ENCODE measurements around the gene GLI3. TPM values are rescaled to one million over a fixed set of nuclear protein-coding genes. Genes with fewer than 3 reads are reported as not detected.

The GLI3 gene
- total RNA-seq, 1 donor from 2014 or later, result 126 TPM

DNA sequence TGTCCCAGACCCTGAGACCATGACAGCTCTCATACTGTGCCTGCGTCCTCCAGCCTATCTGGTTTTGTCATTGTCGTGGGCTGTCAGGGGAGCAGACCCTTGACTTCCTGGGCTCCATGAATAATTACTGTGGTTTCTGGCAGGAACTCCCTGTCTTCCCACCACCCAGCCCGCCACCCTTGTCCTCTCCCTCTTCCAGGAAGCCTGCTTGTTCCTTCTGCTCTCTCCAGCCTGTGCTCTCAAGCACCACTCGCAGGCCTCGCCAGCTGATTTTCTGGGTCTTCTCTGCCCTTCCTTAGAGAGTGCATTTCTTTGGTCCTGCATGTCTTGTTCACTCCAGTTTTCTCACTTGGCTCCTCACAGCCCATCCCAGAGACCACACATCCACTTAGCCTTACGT lies 309.6 kb downstream of the GLI3 start:
- Mint-ChIP-seq H3K4me1 (no peaks in the 10 kb centered on the region), H3K27me3 (ENCODE audit: low read depth) (no peaks in the 10 kb centered on the region), H3K27ac (no peak overlapping the region), H3K36me3 (no peaks in the 10 kb centered on the region), H3K9me3 (no peaks in the 10 kb centered on the region), H3K4me3 (no peak overlapping the region)
- DNase-seq (ENCODE audit: low spot score in 2 of 2, unreplicated experiment in 2 of 2), result no peak
- TF ChIP-seq, protein P1, sequence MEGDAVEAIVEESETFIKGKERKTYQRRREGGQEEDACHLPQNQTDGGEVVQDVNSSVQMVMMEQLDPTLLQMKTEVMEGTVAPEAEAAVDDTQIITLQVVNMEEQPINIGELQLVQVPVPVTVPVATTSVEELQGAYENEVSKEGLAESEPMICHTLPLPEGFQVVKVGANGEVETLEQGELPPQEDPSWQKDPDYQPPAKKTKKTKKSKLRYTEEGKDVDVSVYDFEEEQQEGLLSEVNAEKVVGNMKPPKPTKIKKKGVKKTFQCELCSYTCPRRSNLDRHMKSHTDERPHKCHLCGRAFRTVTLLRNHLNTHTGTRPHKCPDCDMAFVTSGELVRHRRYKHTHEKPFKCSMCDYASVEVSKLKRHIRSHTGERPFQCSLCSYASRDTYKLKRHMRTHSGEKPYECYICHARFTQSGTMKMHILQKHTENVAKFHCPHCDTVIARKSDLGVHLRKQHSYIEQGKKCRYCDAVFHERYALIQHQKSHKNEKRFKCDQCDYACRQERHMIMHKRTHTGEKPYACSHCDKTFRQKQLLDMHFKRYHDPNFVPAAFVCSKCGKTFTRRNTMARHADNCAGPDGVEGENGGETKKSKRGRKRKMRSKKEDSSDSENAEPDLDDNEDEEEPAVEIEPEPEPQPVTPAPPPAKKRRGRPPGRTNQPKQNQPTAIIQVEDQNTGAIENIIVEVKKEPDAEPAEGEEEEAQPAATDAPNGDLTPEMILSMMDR (IDR thresholded peaks at IDR 0.05; ENCODE audit: unreplicated experiment), result no peak

DNA sequence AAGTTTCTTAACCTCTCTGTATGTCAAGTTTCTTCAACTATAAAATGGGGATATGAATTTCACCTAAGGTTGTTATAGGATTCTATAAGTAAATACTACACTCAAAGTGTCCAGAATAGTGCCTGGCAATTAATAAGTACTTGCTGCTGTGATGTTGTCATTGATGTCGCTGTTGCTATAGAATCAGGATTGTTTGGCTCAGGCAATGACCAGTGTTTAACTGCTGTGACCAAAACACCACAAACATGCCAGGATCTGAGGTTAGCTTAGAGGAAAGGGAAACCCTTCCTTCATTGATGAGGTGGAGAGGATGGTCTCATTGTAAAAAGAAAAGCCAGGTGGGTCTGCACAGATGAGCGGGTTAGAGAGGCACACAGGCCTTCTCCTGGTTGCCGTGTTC lies 311.1 kb downstream of the GLI3 start:
- Mint-ChIP-seq H3K27ac (no peak overlapping the region), H3K27me3 (ENCODE audit: low read depth) (no peaks in the 10 kb centered on the region), H3K36me3 (no peaks in the 10 kb centered on the region), H3K4me1 (peaks cover 3% of the 10 kb centered on the region), H3K9me3 (no peaks in the 10 kb centered on the region), H3K4me3 (no peak overlapping the region)
- TF ChIP-seq, protein P1 (IDR thresholded peaks at IDR 0.05; ENCODE audit: unreplicated experiment), result no peak
- no peak for DNase-seq (ENCODE audit: low spot score in 2 of 2, unreplicated experiment in 2 of 2)

DNA sequence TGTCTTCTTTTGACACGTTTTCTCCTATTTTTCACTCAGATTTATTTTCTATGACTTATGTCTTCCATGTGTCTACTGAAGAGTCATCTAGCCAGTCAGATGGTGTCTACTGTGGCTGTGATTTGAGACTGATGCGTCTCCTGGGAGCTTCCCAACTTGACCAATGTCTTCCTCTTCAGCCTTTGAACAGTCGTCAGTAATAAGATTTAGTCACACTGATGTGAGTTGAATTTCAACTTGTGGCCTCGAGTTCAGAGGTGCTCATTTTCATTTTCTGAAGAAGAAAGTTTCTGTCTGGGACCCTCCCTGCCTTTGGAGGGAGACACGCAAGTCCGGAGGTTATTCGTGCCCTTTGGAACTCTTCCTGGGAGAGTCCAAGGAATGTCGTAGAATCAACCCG lies 312.2 kb downstream of the GLI3 start:
- H3K9me3 Mint-ChIP-seq, result no peaks in the 10 kb centered on the region
- TF ChIP-seq, protein P1 (IDR thresholded peaks at IDR 0.05; ENCODE audit: unreplicated experiment), result no peak
- no peaks in the 10 kb centered on the region for H3K27me3 Mint-ChIP-seq (ENCODE audit: low read depth)
- H3K27ac Mint-ChIP-seq, result no peak overlapping the region
- DNase-seq (ENCODE audit: low spot score in 2 of 2, unreplicated experiment in 2 of 2), result no peak
- peaks cover 3% of the 10 kb centered on the region for H3K4me1 Mint-ChIP-seq
- no peaks in the 10 kb centered on the region for H3K36me3 Mint-ChIP-seq
- H3K4me3 Mint-ChIP-seq, result no peak overlapping the region

DNA sequence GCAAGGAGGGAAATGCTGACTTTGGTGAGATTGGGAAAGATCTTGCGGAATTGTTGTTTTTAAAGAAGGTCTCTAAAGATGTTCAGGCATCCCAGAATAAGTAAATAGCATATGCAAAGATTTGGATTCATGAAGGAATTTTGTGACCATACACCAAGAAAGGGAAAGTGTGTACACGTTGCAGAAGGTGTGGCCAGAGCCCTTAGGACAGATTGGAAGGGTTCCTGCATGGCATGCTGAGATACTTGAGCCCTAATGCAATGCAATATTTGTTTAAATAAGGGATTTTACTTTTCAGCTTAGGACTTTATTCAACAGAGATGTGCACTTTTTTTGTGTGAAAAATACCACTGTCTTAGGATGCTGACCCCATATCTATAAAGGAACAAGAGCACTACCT lies 314.6 kb downstream of the GLI3 start:
- Mint-ChIP-seq H3K36me3 (no peaks in the 10 kb centered on the region), H3K4me3 (no peak overlapping the region), H3K9me3 (peaks cover 5% of the 10 kb centered on the region), H3K27ac (no peak overlapping the region), H3K27me3 (ENCODE audit: low read depth) (no peaks in the 10 kb centered on the region), H3K4me1 (peaks cover 3% of the 10 kb centered on the region)
- DNase-seq (ENCODE audit: low spot score in 2 of 2, unreplicated experiment in 2 of 2), result no peak
- TF ChIP-seq, protein P1 (IDR thresholded peaks at IDR 0.05; ENCODE audit: unreplicated experiment), result no peak

DNA sequence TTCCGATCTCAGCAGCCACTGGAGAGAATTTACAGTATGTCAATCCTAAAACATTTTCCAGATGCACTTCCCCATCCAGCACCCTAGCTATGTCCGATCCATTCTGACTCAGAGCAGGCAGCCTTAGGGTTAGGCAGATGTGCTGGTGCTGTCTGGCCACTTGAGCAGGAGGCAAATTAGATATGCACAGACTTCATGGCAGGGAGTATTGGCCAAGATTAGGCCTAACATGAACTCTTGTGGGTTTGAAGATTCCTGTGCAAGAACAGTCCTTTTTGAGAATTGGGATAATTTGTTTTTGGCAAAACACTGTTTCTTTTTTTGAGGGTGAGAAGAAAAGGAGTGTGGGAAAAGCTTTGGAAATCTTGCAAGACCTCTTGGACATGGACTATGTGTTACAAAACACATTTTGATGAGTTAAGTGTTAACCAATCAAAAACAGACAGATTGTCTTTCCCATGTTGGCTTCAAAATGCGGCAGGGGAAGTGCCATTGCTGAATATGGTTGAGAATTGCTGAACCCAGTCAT lies 315.5 kb downstream of the GLI3 start:
- no peaks in the 10 kb centered on the region for H3K36me3 Mint-ChIP-seq
- H3K9me3 Mint-ChIP-seq, result peaks cover 5% of the 10 kb centered on the region
- no peaks in the 10 kb centered on the region for H3K27me3 Mint-ChIP-seq (ENCODE audit: low read depth)
- no peak overlapping the region for H3K27ac Mint-ChIP-seq
- peaks cover 8% of the 10 kb centered on the region for H3K4me1 Mint-ChIP-seq
- DNase-seq (ENCODE audit: low spot score in 2 of 2, unreplicated experiment in 2 of 2), result no peak
- H3K4me3 Mint-ChIP-seq, result no peak overlapping the region
- TF ChIP-seq, protein P1 (IDR thresholded peaks at IDR 0.05; ENCODE audit: unreplicated experiment), result no peak

DNA sequence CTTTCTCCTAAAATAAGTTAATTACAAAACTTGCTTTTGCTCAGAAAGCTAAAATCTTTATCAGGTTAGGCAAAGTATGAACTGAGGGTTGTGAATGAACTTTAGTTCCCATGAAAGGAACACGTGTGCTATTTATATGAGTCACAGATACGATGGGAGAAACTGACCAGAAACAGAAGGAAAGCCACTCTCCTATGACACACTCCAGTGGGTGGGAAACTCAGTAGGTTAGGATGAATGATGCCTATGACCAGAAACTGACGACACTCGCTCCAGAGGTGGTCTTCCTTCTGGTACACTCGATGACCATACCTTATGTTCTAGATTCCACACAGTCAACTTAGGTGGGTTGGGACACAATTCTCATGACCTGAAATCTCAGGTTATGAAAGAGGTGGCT lies 318.4 kb downstream of the GLI3 start:
- Mint-ChIP-seq H3K27ac (no peak overlapping the region), H3K4me3 (no peak overlapping the region), H3K36me3 (no peaks in the 10 kb centered on the region), H3K4me1 (peaks cover 18% of the 10 kb centered on the region), H3K9me3 (peaks cover 5% of the 10 kb centered on the region), H3K27me3 (ENCODE audit: low read depth) (no peaks in the 10 kb centered on the region)
- TF ChIP-seq, protein P1 (IDR thresholded peaks at IDR 0.05; ENCODE audit: unreplicated experiment), result no peak
- DNase-seq (ENCODE audit: low spot score in 2 of 2, unreplicated experiment in 2 of 2), result no peak

All from mesothelial cell of epicardium (in vitro differentiated cells).